GM23338 (cell line): ENCODE results near the gene CBY1. TPM values are rescaled to one million over a fixed set of nuclear protein-coding genes. Genes with fewer than 3 reads are reported as not detected.

Source experiments
- ATAC-seq: fragments of 200-7000 bp; cut with Tn5 transposase; 3 replicates; pipeline ENCODE4 v1.9.1; 2020
- DNase-seq: peaks from one replicate; pipeline ENCODE4 v3.0.0-alpha.2; 2015; ENCODE audit warnings: low spot score
- H2AFZ ChIP-seq: fragments of 200-600 bp; sonication (generic); 2 replicates; pipeline ENCODE4 v1.8.0; 2016; ENCODE audit warnings: antibody characterized with exemption, mild to moderate bottlenecking, moderate library complexity
- H3F3A ChIP-seq: fragments of 200-600 bp; sonication (generic); replicated peaks from 2 replicates; pipeline ENCODE4 v1.8.0; 2017; ENCODE audit warnings: antibody characterized with exemption, mixed run types, low read depth
- H3K27ac ChIP-seq: fragments of 200-600 bp; sonication (generic); 2 replicates; pipeline ENCODE4 v1.6.1; 2016; ENCODE audit warnings: low read depth
- H3K27me3 ChIP-seq: fragments of 200-600 bp; sonication (generic); 2 replicates; pipeline ENCODE4 v1.8.0; 2016; ENCODE audit warnings: mild to moderate bottlenecking, mixed run types, moderate library complexity; ENCODE audit not compliant: insufficient read depth
- H3K36me3 ChIP-seq: fragments of 200-600 bp; sonication (generic); 2 replicates; pipeline ENCODE4 v1.8.0; 2016; ENCODE audit warnings: mild to moderate bottlenecking; ENCODE audit not compliant: insufficient read depth
- H3K4me1 ChIP-seq: fragments of 200-600 bp; sonication (generic); 2 replicates; pipeline ENCODE4 v1.8.0; 2016; ENCODE audit warnings: mild to moderate bottlenecking, moderate library complexity; ENCODE audit not compliant: insufficient read depth
- H3K4me2 ChIP-seq: fragments of 200-600 bp; sonication (generic); 2 replicates; pipeline ENCODE4 v1.7.1; 2017; ENCODE audit warnings: mixed run types
- H3K4me3 ChIP-seq: fragments of 200-600 bp; sonication (generic); 2 replicates; pipeline ENCODE4 v1.6.1; 2016; ENCODE audit warnings: mixed run types
- H3K79me2 ChIP-seq: fragments of 200-600 bp; sonication (generic); replicated peaks from 2 replicates; pipeline ENCODE4 v1.8.0; 2017; ENCODE audit warnings: mild to moderate bottlenecking; ENCODE audit not compliant: insufficient read depth
- H3K9me2 ChIP-seq: fragments of 200-600 bp; sonication (generic); 2 replicates; pipeline ENCODE4 v1.8.0; 2017; ENCODE audit not compliant: insufficient read depth
- H4K20me1 ChIP-seq: fragments of 200-600 bp; sonication (generic); replicated peaks from 2 replicates; pipeline ENCODE4 v1.8.0; 2017; ENCODE audit warnings: mild to moderate bottlenecking; ENCODE audit not compliant: insufficient read depth
- H3K27ac Mint-ChIP-seq: 2 replicates; pipeline ENCODE4 v1.8.0; 2020; ENCODE audit warnings: inconsistent platforms, mild to moderate bottlenecking, moderate library complexity, mixed read lengths
- H3K27me3 Mint-ChIP-seq: 3 replicates; pipeline ENCODE4 v1.8.0; 2022; ENCODE audit warnings: low read depth, mild to moderate bottlenecking, moderate library complexity, mixed read lengths, inconsistent platforms; ENCODE audit not compliant: insufficient read depth, poor library complexity
- H3K36me3 Mint-ChIP-seq: 3 replicates; pipeline ENCODE4 v1.8.0; 2021; ENCODE audit warnings: low read depth, mild to moderate bottlenecking, inconsistent platforms, moderate library complexity, mixed read lengths
- H3K4me1 Mint-ChIP-seq: 3 replicates; pipeline ENCODE4 v1.8.0; 2020; ENCODE audit warnings: mild to moderate bottlenecking, inconsistent platforms, mixed read lengths
- H3K4me3 Mint-ChIP-seq: 3 replicates; pipeline ENCODE4 v1.8.0; 2021; ENCODE audit warnings: moderate library complexity, mild to moderate bottlenecking, inconsistent platforms, mixed read lengths
- H3K9me3 Mint-ChIP-seq: 3 replicates; pipeline ENCODE4 v1.8.0; 2020; ENCODE audit warnings: moderate library complexity, mild to moderate bottlenecking, inconsistent platforms, mixed read lengths
- CREB1 ChIP-seq: fragments of 250-450 bp; sonication (Bioruptor Pico); IDR thresholded peaks from 2 replicates; pipeline ENCODE4 v1.5.0; 2020; ENCODE audit warnings: low read depth, mild to moderate bottlenecking, moderate library complexity
- EZH2 ChIP-seq: fragments of 200-600 bp; sonication (generic); IDR thresholded peaks from one replicate; pipeline ENCODE4 v1.8.0; 2017; ENCODE audit warnings: antibody characterized with exemption, mild to moderate bottlenecking, low read depth; ENCODE audit not compliant: unreplicated experiment
- JUNB ChIP-seq: IDR thresholded peaks from one replicate; pipeline ENCODE4 v1.6.1; 2016; ENCODE audit warnings: antibody characterized with exemption; ENCODE audit not compliant: unreplicated experiment
- NANOG ChIP-seq: IDR thresholded peaks from 2 replicates; pipeline ENCODE4 v1.6.1; 2016; ENCODE audit warnings: antibody characterized with exemption, borderline replicate concordance
- POLR2AphosphoS5 ChIP-seq: IDR thresholded peaks from 2 replicates; pipeline ENCODE4 v1.6.1; 2016; ENCODE audit warnings: antibody characterized with exemption, low read depth
- STAT1 ChIP-seq: IDR thresholded peaks from one replicate; pipeline ENCODE4 v1.6.1; 2016; ENCODE audit warnings: antibody characterized with exemption; ENCODE audit not compliant: unreplicated experiment
- ZNF114 ChIP-seq: fragments of 250-450 bp; sonication (Bioruptor Pico); IDR thresholded peaks from 2 replicates; pipeline ENCODE4 v1.5.0; 2020; ENCODE audit warnings: mild to moderate bottlenecking, moderate library complexity
- ZNF331 ChIP-seq: fragments of 250-450 bp; sonication (Bioruptor Pico); IDR thresholded peaks from 2 replicates; pipeline ENCODE4 v1.5.0; 2020; ENCODE audit warnings: low read depth, mild to moderate bottlenecking, moderate library complexity
- polyA plus RNA-seq: library from polyadenylated mRNA; unstranded; fragments of >200 nt; fragmentation: Nextera tagmentation; extraction: Ambion mirVana; gene quantifications from 2 replicates; pipeline ENCODE4 v1.2.1, GENCODE V29; 2016
- total RNA-seq: library from RNA; depleted of rRNA; stranded (reverse); fragments of >200 nt; shearing (Covaris generic); gene quantifications from 2 replicates; pipeline ENCODE4 v1.2.3, GENCODE V29; 2014
- TF ChIP-seq, protein P1 (sequence below): IDR thresholded peaks from one replicate; pipeline ENCODE4 v1.6.1; 2018; ENCODE audit warnings: antibody characterized with exemption; ENCODE audit not compliant: unreplicated experiment
- TF ChIP-seq, protein P2 (sequence below): IDR thresholded peaks from 2 replicates; pipeline ENCODE4 v1.6.1; 2016; ENCODE audit warnings: antibody characterized with exemption
- TF ChIP-seq, protein P3 (sequence below), 2 experiments: fragments of 200-600 bp in 1 of 2; sonication (generic) in 1 of 2; conservative IDR thresholded peaks; 2 replicates each; pipeline versions ENCODE4 v1.5.1 to v1.6.1; 2016 to 2017; ENCODE audit warnings: antibody characterized with exemption in 2 of 2, low read depth in 2 of 2, mild to moderate bottlenecking in 2 of 2, moderate library complexity in 1 of 2

CBY1 gene
- total and polyA plus RNA-seq, 2 experiments from 2014 or later: 12.8 to 36.4 TPM

- H3K36me3 ChIP-seq: no peaks in the 10 kb centered on the region
- ATAC-seq: no peak
- Mint-ChIP-seq H3K27me3 (peaks cover 16% of the 10 kb centered on the region), H3K4me1 (peaks cover 32% of the 10 kb centered on the region), H3K36me3 (peaks cover 11% of the 10 kb centered on the region), H3K4me3 (peak overlapping the region; percentile 98), H3K27ac (no peak overlapping the region), H3K9me3 (no peaks in the 10 kb centered on the region)
- peaks cover 18% of the 10 kb centered on the region for H3K4me1 ChIP-seq
- no peak for DNase-seq
- peaks cover 15% of the 10 kb centered on the region for H4K20me1 ChIP-seq
- H3K4me2 ChIP-seq: peak overlapping the region; percentile 95
- no peaks in the 10 kb centered on the region for H3K9me2 ChIP-seq
- no peak overlapping the region for H2AFZ ChIP-seq
- H3K27me3 ChIP-seq: no peaks in the 10 kb centered on the region
- peaks cover 49% of the 10 kb centered on the region for H3K79me2 ChIP-seq
- H3F3A ChIP-seq: peaks cover 4% of the 10 kb centered on the region; the same call in 1 of the 2 replicates
- H3K27ac ChIP-seq: no peak overlapping the region
- no peak for TF ChIP-seq ZNF114
- H3K4me3 ChIP-seq: peak overlapping the region; percentile 97
Measured at GRCh38 chr22:38699143-38699542, 42.7 kb downstream of the CBY1 start.

DNA sequence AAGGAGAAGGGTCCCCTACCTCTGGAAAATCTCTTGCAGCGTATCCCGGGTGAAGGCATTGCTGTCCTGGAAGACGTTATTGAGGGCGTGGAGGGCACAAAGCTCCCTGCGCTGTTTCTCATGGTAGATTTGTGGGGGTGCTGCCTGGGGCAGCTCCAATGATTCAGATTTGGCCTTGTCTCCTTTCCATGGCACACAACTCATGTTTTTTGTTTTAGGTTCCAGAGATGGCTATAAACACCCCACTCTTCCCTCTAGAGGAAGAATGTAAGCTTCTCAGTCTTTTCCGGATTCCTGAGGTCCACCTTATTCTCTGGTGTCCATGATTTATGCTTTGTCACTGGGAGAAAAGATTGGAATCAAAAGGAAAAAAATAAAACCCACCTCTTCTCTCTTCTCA, 43.3 kb downstream of the CBY1 start:
- H3K36me3 ChIP-seq: no peaks in the 10 kb centered on the region
- no peaks in the 10 kb centered on the region for H3K9me3 Mint-ChIP-seq
- H3K4me3 ChIP-seq: peak overlapping the region; percentile 97
- peaks cover 8% of the 10 kb centered on the region; the same call in 2 of the 3 replicates for H3K36me3 Mint-ChIP-seq
- no peak overlapping the region for H3K27ac Mint-ChIP-seq
- peaks cover 13% of the 10 kb centered on the region for H4K20me1 ChIP-seq
- peaks cover 23% of the 10 kb centered on the region for H3K4me1 ChIP-seq
- peak overlapping the region; percentile 95 for H3K4me2 ChIP-seq
- H3K9me2 ChIP-seq: no peaks in the 10 kb centered on the region
- peaks cover 36% of the 10 kb centered on the region for H3K4me1 Mint-ChIP-seq
- H3F3A ChIP-seq: peaks cover 4% of the 10 kb centered on the region; the same call in 1 of the 2 replicates
- no peak for ATAC-seq
- no peak overlapping the region for H3K27ac ChIP-seq
- H3K4me3 Mint-ChIP-seq: peak overlapping the region; percentile 98
- H3K79me2 ChIP-seq: peaks cover 49% of the 10 kb centered on the region
- no peaks in the 10 kb centered on the region for H3K27me3 ChIP-seq
- peak overlapping the region; percentile 74; the same call in 1 of the 2 replicates for H2AFZ ChIP-seq
- peaks cover 17% of the 10 kb centered on the region for H3K27me3 Mint-ChIP-seq
- no peak for DNase-seq
- TF ChIP-seq CREB1: no peak
- no peak for TF ChIP-seq JUNB
- no peak for TF ChIP-seq ZNF331 (CRISPR knock-in tag)
- TF ChIP-seq POLR2AphosphoS5: no peak
- TF ChIP-seq, protein P1, sequence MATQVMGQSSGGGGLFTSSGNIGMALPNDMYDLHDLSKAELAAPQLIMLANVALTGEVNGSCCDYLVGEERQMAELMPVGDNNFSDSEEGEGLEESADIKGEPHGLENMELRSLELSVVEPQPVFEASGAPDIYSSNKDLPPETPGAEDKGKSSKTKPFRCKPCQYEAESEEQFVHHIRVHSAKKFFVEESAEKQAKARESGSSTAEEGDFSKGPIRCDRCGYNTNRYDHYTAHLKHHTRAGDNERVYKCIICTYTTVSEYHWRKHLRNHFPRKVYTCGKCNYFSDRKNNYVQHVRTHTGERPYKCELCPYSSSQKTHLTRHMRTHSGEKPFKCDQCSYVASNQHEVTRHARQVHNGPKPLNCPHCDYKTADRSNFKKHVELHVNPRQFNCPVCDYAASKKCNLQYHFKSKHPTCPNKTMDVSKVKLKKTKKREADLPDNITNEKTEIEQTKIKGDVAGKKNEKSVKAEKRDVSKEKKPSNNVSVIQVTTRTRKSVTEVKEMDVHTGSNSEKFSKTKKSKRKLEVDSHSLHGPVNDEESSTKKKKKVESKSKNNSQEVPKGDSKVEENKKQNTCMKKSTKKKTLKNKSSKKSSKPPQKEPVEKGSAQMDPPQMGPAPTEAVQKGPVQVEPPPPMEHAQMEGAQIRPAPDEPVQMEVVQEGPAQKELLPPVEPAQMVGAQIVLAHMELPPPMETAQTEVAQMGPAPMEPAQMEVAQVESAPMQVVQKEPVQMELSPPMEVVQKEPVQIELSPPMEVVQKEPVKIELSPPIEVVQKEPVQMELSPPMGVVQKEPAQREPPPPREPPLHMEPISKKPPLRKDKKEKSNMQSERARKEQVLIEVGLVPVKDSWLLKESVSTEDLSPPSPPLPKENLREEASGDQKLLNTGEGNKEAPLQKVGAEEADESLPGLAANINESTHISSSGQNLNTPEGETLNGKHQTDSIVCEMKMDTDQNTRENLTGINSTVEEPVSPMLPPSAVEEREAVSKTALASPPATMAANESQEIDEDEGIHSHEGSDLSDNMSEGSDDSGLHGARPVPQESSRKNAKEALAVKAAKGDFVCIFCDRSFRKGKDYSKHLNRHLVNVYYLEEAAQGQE: no peak
- no peak for TF ChIP-seq STAT1
- no peak for TF ChIP-seq ZNF114
- TF ChIP-seq, protein P2, sequence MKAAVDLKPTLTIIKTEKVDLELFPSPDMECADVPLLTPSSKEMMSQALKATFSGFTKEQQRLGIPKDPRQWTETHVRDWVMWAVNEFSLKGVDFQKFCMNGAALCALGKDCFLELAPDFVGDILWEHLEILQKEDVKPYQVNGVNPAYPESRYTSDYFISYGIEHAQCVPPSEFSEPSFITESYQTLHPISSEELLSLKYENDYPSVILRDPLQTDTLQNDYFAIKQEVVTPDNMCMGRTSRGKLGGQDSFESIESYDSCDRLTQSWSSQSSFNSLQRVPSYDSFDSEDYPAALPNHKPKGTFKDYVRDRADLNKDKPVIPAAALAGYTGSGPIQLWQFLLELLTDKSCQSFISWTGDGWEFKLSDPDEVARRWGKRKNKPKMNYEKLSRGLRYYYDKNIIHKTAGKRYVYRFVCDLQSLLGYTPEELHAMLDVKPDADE: no peak
- TF ChIP-seq EZH2: no peak
- no peak for TF ChIP-seq NANOG
- TF ChIP-seq, protein P3, sequence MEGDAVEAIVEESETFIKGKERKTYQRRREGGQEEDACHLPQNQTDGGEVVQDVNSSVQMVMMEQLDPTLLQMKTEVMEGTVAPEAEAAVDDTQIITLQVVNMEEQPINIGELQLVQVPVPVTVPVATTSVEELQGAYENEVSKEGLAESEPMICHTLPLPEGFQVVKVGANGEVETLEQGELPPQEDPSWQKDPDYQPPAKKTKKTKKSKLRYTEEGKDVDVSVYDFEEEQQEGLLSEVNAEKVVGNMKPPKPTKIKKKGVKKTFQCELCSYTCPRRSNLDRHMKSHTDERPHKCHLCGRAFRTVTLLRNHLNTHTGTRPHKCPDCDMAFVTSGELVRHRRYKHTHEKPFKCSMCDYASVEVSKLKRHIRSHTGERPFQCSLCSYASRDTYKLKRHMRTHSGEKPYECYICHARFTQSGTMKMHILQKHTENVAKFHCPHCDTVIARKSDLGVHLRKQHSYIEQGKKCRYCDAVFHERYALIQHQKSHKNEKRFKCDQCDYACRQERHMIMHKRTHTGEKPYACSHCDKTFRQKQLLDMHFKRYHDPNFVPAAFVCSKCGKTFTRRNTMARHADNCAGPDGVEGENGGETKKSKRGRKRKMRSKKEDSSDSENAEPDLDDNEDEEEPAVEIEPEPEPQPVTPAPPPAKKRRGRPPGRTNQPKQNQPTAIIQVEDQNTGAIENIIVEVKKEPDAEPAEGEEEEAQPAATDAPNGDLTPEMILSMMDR (conservative IDR thresholded peaks at IDR 0.05; ENCODE audit: low read depth in 2 of 2): no peak
